A673 (cell line): ENCODE data around the gene DSTN. TPM values are rescaled to one million over a fixed set of nuclear protein-coding genes. Genes with fewer than 3 reads are reported as not detected.
A peak's percentile ranks its signal among the peaks of the same experiment; 100 is the strongest.

Experiments
- BruUV-seq: library from RNA; stranded (reverse); fragments of 400-500 nt; replicated peaks from 2 replicates; lab custom pipeline; 2021; lab: Mats Ljungman, UMichigan
- CTCF ChIA-PET: fragments of 300-600 bp; sonication (Branson Sonifier 250); formaldehyde crosslinking; loops from one replicate; lab custom pipeline; 2022; ENCODE audit warnings: antibody characterized with exemption; lab: Charles Lee
- POLR2A ChIA-PET: fragments of 300-600 bp; sonication (Branson Sonifier 250); formaldehyde crosslinking; loops from one replicate; lab custom pipeline; 2022; ENCODE audit warnings: antibody characterized with exemption; ENCODE audit not compliant: low non-redundant PET; lab: Charles Lee
- DNase-seq: peaks from one replicate; pipeline ENCODE4 v3.0.0-alpha.2; 2015; ENCODE audit warnings: low spot score
- H3K27ac ChIP-seq: fragments of 200-600 bp; sonication (generic); 2 replicates; pipeline ENCODE4 v1.5.1; 2016; ENCODE audit warnings: mixed run types, low read depth, mild to moderate bottlenecking, mixed read lengths, antibody characterized with exemption, low read length; ENCODE audit not compliant: poor library complexity, severe bottlenecking
- H3K27me3 ChIP-seq: fragments of 200-600 bp; sonication (generic); replicated peaks from 2 replicates; pipeline ENCODE4 v1.6.1; 2017; ENCODE audit warnings: mixed run types, low read depth, mild to moderate bottlenecking, mixed read lengths, antibody characterized with exemption, low read length; ENCODE audit not compliant: insufficient read depth, poor library complexity
- H3K36me3 ChIP-seq: fragments of 200-600 bp; sonication (generic); 2 replicates; pipeline ENCODE4 v1.6.1; 2016; ENCODE audit warnings: mixed run types, mild to moderate bottlenecking, mixed read lengths, antibody characterized with exemption, low read length; ENCODE audit not compliant: insufficient read depth, poor library complexity, severe bottlenecking
- H3K4me1 ChIP-seq: fragments of 200-600 bp; sonication (generic); 2 replicates; pipeline ENCODE4 v1.6.1; 2017; ENCODE audit warnings: mixed run types, mild to moderate bottlenecking, mixed read lengths, antibody characterized with exemption, low read length; ENCODE audit not compliant: insufficient read depth, poor library complexity, severe bottlenecking
- H3K4me3 ChIP-seq: fragments of 200-600 bp; sonication (generic); 2 replicates; pipeline ENCODE4 v1.5.1; 2016; ENCODE audit warnings: low read depth, mixed run types, mild to moderate bottlenecking, mixed read lengths, low read length; ENCODE audit not compliant: poor library complexity, severe bottlenecking
- H3K9me3 ChIP-seq: fragments of 200-600 bp; sonication (generic); 2 replicates; pipeline ENCODE4 v1.6.1; 2016; ENCODE audit warnings: mixed run types, low read depth, mild to moderate bottlenecking, mixed read lengths, antibody characterized with exemption, low read length; ENCODE audit not compliant: poor library complexity, severe bottlenecking
- CTCF ChIP-seq: fragments of 300-800, 200-600 bp; sonication (generic); conservative IDR thresholded peaks from 2 replicates; pipeline ENCODE4 v1.5.1; 2017; ENCODE audit warnings: low read depth, mild to moderate bottlenecking, antibody characterized with exemption, low read length, moderate library complexity, mixed read lengths
- EZH2 ChIP-seq: fragments of 200-600 bp; sonication (generic); IDR thresholded peaks from 2 replicates; pipeline ENCODE4 v1.6.1; 2017; ENCODE audit warnings: borderline replicate concordance, low read depth, mild to moderate bottlenecking, mixed read lengths, antibody characterized with exemption, low read length; ENCODE audit not compliant: poor library complexity, severe bottlenecking
- intact Hi-C: fragments of 100-400 bp; cut with micrococcal nuclease; formaldehyde crosslinking; loops from one replicate; pipeline ENCODE4 v1.10.0; 2022; ENCODE audit not compliant: unreplicated experiment
- total RNA-seq: library from RNA; stranded (reverse); gene quantifications from 2 replicates; pipeline ENCODE4 v1.2.3, GENCODE V29; 2021

DSTN gene
- total RNA-seq, 1 experiment from 2014 or later, result 159 TPM

GRCh38 chr20:17646961-17647301 lies 77.1 kb downstream of the DSTN start:
- ChIA-PET POLR2A (no interaction called here), CTCF (interaction anchor here (1.1 kb wide), 1 partner anchor 8 kb away, joined by 3 read pairs; no protein-coding TSS in a partner anchor)
- Histone ChIP-seq H3K27me3 (no peaks in the 10 kb centered on the region), H3K36me3 (no peaks in the 10 kb centered on the region), H3K4me1 (peaks cover 36% of the 10 kb centered on the region), H3K9me3 (no peaks in the 10 kb centered on the region), H3K27ac (peak overlapping the region; percentile 37), H3K4me3 (no peak overlapping the region)
- TF ChIP-seq EZH2, result no peak
- TF ChIP-seq CTCF, result no peak
- no peak for DNase-seq
- intact Hi-C loops, result no loop called here
- no TSS peak for BruUV-seq

DNA sequence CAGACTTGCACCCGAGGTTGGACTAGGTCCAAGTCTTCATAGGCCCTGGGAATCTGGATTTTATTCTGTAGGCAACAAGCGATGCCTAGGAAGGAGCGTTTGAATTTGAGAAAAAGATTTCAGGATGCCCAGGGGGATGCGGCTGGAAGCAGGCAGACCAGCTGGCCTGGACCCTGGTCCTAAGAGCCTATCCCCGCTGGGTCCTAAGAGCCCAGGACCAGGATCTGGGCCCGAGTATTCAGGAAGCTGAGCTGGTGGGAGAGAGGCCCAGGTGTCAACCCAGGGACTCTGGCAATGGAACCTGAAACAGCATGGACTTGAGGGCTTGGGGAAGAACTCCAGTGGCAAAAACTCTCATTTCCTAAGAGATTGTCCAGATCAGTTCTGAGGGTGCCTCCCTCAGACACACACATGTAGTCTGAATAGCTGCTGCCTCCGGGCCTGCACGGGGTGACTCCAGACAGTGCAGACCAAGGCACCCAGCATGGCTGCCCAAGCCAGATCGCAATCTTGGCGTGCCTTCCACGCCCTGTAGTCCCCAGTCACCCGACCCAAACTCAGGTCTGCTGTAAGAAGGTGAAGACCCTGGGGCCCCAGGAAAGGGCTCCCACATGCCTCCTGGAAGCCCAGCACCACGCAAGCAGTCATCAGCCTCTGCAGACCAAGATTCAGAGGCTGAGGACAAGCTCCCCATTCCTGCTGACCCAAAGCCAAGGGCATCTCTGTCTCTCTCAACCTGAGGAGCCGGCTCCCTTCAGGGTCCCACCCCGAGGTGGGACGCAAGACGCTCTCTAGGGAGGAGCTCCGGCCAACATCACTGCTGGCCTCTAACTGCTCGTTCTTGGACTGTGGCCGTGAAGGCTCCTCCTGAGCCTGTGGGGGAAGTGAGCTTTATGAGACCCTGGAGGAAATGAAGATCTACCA lies 77.8 kb downstream of the DSTN start:
- no peaks in the 10 kb centered on the region for H3K36me3 ChIP-seq
- H3K9me3 ChIP-seq, result no peaks in the 10 kb centered on the region
- intact Hi-C loops, result no loop called here
- H3K27ac ChIP-seq, result peak overlapping the region; percentile 37
- POLR2A ChIA-PET, result no interaction called here
- CTCF ChIA-PET, result interaction anchor here (1.1 kb wide), 1 partner anchor 7 kb away, joined by 3 read pairs; no protein-coding TSS in a partner anchor
- H3K27me3 ChIP-seq, result no peaks in the 10 kb centered on the region
- H3K4me3 ChIP-seq, result no peak overlapping the region
- no TSS peak for BruUV-seq
- TF ChIP-seq CTCF, result no peak
- no peak for TF ChIP-seq EZH2
- peaks cover 38% of the 10 kb centered on the region for H3K4me1 ChIP-seq
- no peak for DNase-seq

DNA sequence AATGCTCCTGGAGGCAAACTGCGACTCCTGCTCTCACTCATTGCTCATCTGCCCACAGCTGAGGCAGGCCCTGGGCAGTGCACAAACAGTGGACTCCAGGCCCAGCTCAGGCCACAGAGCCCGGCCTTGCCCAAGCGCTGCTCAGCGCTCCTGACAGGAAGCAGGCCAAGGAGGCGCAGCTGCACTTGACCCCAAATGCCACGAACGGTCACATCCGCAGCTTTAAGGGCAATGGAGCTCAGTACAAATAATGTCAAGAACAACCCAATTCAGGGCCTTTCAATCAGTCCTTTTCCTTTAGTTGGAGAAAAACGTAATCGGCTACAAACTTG lies 78.4 kb downstream of the DSTN start:
- no peaks in the 10 kb centered on the region for H3K36me3 ChIP-seq
- no TSS peak for BruUV-seq
- intact Hi-C loops, result no loop called here
- no peak overlapping the region for H3K4me3 ChIP-seq
- no peak overlapping the region for H3K27ac ChIP-seq
- H3K4me1 ChIP-seq, result peaks cover 38% of the 10 kb centered on the region
- no peak for TF ChIP-seq CTCF
- no peak for TF ChIP-seq EZH2
- DNase-seq, result no peak
- ChIA-PET CTCF (no interaction called here), POLR2A (no interaction called here)
- H3K9me3 ChIP-seq, result no peaks in the 10 kb centered on the region
- no peaks in the 10 kb centered on the region for H3K27me3 ChIP-seq
